M059J (cell line): ENCODE data around the gene LCMT2. TPM values are rescaled to one million over a fixed set of nuclear protein-coding genes. Genes with fewer than 3 reads are reported as not detected.
"Not testable (repeated sequence)": the region's sequence is repeated elsewhere in the genome, so short reads cannot be mapped to it uniquely, and the experiment has no call there.

Experiments used
- DNase-seq: peaks from one replicate; pipeline ENCODE4 v3.0.0-alpha.2; 2012; ENCODE audit warnings: low read depth
- total RNA-seq: library from RNA; depleted of rRNA; stranded (reverse); fragments of >200 nt; shearing (Covaris generic); gene quantifications from 2 replicates; pipeline ENCODE4 v1.2.3, GENCODE V29; 2014

The LCMT2 gene
- total RNA-seq, 1 experiment from 2014 or later: 8.8 TPM

DNA sequence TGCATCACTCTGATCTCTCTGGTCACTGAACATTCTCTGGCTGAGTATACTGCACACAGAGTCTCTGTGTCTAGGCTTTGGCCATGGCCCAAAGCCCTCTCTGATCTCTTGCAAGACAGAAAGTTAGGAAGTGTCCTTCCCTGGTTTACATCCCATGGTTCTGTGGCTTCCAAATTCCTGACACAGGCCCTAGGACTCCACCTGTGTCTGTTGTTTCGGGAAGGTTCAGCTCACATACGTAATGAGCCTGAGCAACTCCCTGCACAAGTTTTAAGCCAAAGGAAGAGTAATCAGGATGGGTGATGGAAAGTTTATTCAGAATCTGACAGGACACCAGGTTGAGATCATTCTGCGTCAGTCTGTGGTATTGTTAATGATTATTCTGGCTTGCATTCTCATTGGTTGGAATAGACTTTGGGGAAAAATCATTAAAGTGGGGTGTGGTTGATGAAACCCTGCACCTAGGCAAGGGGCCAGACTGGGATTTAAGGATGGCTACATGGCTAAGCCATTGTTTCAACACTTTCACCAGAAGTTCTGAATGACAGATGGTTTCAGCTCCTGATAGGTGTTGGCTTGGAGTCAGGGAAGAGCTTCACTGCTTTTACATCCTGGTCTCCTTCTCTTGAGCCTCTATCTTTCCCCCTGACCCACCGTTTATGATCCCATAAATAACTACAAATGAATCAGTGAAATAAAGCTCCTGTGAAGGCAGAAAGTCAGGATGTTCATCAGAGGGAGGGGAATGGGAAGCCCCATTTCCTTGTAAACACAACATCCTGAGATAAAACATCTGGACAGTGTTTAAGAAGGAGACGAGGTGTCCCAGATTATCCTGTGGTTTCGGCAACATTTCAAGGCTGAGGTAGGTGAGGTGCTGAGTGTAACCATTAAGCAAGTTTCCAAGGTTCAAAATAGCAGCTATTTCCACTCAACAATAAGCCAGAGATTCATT is 14.1 kb downstream of the LCMT2 start:
- DNase-seq: no peak

DNA sequence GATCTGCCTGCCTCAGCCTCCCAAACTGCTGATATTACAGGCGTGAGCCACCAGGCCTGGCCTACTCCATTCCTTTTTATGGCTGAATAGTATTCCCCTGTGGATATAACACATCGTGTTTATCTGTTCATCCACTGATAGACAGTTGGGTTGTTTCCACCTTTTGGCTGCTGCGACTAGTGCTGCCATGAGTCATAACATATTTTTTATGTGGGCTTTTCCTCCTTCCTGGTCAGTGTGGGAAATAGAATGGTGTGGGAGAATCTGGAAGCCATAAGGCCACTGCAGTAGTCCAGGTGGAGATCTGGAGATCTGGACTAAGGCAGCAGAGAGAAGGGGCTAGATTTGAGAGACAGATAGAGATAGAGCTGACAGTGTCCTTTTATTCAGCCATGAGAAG is 16.2 kb downstream of the LCMT2 start:
- peak; percentile 41 for DNase-seq

DNA sequence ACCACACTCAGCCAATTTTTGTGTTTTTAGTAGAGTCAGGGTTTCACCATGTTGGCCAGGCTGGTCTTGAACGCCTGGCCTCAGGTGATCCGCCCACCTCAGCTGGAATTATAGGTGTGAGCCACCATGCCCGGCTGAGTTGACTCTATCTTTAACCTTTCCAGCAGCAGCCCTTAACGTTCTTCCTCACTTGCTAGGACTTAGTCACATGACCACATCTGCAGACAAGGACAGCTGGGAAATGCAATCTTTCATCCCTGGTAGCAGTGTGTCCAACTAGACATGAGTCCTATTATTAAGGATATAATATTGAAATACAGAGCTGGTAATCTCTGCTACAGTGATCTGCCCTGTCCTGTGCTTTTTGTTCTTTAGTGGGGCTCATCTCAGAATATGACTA is 18.0 kb downstream of the LCMT2 start:
- no peak for DNase-seq

DNA sequence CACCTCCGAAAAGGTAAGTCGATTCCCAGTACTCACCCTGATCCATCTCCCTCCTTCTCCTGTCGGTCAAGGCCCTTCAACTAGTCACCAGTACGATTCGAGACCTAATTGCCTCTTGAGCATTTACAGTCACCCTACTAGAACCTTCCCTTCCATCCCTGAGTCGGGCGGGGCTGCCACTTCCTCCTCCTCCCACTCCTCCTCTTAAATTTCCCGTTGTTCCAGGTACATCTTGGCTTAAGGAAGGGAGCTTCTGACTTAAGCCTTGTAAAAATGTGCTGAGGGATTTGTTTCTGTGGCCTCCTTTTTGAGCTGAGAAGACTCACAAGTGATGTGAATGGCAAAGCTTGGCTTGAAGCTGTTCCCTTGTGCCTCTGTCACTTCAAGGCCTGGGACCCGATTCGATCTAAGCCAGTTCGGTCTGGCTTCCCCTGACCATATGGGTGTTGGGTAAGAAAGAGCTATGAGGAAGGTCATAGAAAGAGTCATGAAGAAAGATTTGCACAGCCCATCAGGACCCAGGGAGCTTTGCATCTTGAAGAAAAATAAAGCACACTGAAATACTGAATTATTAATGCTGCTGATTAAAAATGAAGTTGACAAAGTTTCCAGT is 28.1 kb downstream of the LCMT2 start, which contains the start of gene TGM7:
TGM7 (minus strand) TSS at position 51 of the 613 bp plus-strand sequence.
- no peak for DNase-seq

DNA sequence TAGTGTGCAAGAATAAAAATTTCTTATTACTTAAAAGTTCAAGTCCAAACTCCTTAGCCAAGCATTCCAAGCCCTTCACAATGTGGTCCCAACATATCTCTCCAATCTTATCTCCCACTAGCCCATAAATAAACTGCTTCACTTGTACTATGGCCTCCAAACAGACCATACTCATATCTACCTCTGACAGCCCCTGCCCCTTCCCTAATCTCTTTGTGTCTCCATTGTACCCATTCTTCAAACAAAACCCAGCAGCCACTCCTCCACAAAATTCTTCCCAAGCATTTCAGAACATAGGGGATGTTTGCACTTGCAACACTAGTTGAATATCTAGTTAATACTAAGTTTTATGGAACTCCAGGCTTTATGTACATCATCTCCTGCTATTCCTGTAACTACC is 30.5 kb downstream of the LCMT2 start:
- no peak for DNase-seq

DNA sequence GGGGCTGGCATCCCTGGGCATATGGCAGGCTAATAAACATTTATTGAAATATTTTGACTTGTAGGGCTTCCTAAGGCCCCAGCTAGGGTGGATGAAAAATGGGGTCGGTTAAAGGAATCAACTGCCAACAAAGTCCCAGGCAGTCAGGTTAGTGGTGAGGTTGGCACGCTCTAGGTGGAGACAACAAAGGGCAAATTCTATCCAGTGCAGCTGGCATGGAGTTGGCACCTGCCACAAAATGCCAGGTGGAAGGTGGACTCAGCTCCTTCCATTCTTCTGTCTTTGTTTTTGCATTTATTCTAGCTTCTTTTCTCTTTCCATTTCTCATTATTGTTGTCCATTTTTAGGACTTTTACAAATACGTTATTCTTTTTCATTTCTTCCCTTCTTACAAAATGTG is 31.0 kb downstream of the LCMT2 start:
- DNase-seq: no peak

DNA sequence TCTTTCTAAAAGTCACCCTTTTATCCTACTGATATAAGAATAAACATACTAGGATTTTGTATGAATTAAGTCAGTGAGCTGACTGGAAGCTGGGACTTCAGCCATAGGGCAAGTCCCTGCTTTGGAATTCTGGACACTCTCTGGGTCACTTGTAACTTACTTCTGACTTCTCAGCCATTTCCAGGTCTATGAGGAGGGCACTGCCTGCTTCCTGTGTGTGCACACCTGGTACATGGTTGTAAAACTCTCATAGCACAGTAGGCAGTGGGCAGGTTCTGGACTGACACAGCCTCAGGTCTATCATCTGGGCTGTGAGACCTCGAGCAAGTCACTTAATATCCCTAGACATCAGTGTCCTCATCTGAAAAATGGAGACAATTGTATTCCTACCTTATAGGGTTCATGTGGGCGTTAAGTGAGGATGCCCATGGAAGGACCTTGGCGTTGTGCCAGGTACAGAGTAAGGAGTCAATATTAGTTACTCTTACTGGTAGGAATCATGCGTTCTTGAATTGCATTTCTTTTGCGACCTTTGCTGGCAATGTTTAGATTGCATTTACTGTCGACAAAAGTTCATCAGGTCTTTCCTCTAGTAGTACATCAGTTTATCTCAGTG is 36.2 kb downstream of the LCMT2 start:
- DNase-seq: no peak

DNA sequence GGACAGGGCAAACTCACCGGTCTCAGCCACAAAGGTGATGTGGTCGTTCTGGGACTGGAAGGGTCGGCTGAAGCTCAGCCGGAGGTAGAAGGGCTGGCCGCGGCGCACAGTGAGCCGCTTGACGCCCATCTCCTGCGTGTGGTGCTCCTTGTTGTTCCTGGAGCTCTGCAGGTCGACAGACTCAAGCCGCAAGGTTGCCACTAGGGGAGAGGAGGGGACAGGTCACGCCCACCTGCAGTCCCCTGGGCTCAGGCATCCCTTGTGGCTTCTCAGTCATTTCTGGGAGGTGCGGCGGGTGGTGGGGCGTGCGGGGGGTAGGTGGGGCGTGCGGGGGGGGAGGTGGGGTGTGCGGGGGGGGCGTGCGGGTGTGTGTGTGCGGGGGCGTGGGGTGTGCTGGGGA is 36.9 kb downstream of the LCMT2 start:
- DNase-seq: no peak

DNA sequence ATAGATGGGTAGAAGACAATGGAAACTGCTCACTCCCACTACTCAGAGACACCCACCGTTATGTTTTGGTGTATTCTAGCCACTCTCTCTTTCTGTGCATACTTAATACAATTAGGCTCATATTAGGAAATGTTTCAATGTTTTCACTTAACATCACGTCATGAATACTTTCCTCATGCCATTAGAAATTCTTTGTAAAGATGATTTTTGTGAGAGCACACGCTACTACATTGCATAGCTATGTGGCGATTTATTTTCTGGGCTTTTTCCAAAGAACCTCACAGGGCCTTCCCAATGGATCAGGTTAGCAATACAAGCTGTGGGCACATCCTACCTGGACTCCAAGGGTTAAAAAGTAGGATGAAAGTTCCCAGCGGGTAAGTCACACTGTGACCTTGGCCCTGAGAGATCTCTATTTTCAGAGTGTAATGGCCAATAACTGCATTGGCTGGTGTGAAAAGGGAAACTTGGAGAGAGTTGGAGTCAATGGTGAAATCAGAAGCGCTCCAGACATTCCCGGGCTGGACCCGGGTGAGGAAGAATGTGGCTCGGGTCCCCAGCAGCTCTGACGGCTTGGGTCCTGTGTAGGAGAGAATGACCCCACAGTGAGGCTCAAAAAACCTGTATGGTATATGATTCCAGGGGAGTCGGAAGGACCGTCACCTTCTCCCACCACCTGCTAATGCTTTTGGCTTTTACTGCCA is 37.8 kb downstream of the LCMT2 start:
- DNase-seq: no peak

DNA sequence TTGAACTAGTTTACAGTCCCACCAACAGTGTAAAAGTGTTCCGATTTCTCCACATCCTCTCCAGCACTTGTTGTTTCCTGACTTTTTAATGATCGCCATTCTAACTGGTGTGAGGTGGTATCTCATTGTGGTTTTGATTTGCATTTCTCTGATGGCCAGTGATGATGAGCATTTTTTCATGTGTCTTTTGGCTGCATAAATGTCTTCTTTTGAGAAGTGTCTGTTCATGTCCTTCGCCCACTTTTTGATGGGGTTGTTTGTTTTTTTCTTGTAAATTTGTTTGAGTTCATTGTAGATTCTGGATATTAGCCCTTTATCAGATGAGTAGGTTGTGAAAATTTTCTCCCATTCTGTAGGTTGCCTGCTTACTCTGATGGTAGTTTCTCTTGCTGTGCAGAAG is 40.7 kb downstream of the LCMT2 start:
- DNase-seq: not testable (repeated sequence)

DNA sequence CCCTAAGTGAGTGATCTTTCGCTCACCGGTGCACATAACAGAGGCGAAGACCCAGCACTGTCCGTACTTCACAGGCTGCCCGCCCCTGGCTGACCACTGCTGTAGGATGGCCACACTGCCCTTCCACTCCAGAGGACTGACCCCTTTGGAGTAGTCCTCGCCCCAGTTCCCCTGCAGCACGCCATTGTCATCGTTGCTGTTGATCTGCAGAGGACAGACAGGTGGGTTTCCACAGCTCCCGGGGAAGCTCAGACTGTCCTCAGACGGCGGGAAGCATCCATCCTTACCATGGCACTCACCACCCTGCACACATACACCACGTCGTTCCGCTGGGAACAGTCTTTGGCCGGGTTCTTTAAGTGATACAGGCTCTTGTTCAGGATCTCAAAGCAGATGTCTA is 43.1 kb downstream of the LCMT2 start:
- no peak for DNase-seq

DNA sequence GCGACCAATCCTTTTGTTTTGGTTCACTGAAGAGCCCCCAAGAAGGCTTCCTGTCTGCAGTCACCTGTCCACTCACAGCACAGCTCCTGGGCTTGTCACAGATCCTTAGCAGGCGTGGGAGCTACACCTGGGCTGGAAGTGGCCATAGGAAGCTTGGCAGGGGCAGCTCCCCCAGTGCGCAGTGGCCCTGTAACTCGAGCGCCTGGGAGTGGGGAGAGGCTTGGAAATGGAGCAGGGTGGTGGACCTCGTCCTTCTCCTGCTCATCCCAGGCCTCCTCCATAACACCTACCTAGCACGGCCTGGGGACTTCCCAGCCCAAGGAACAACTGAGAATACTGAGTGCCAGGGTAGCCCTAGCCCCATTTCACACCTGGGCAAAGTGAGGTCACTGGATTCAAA is 44.3 kb downstream of the LCMT2 start:
- no peak for DNase-seq

DNA sequence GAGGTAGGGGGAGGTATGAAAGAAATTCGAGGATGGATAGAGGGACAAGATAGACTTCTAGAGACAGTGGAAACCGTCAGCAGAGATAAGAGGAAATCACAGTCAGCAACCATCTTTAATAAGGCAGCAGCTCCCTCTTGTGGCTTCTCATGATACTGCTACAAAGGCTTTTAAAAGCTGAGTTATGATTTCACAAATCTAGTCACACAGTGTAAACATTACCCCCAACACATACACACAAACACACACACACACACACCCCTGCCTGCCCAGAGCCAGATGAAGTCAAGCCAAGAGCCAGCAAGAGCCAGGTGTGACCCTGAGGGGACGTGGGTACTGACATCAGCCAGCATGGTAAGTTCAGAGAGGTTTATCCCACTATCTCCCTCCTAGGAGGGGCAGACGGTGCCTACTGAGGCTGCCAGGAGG is 44.8 kb downstream of the LCMT2 start:
- peak; percentile 61 for DNase-seq

DNA sequence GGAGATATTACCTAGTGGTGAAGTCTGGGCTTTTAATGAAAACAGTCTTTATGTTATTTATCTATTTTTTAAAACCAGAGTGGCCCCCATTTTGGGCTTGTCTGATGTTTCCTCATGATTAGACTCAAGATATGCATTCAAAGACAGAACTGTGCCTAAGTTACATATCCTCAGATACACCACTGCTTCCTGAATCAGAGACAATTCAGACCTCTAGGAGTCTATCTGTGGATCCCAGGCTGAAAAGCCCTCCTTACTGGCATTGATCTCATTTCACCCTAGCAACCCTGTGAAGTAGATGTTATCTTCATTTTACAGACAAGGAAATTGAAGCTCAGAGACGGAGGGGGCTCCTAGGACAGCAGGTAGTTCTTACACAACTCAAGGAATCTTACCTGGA is 46.8 kb downstream of the LCMT2 start:
- no peak for DNase-seq

DNA sequence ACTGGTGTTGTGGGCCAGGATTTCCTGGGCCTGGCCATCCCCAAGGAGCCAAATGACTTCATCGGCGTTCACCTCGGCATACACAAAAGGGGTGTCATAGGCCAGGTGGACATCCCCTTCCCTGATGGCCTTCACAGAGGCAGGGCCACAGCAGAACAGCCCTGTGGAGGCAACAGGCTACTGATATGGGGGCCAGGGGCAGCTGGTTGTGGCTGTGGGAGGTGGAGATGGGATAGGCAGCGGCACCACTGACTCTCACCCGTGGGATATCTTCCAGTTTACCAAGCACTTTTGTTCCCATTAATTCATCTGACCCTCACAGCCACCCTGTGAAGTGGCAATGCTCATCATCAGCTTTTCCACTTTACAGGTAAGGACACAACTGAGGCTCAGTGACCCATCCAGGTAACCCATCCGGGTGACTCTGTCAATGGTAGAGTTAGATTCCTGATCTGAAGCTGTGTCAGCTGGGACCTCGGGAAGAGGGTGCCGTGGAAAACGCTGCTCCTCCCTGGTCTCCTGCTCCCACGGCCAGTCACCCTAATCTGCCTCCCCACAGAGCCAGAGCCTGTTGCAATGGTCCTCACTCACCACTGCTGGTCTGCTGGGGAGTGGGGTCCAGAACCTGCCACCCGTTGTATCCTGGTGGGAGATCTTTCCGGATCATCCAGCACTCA is 48.3 kb downstream of the LCMT2 start:
- no peak for DNase-seq

DNA sequence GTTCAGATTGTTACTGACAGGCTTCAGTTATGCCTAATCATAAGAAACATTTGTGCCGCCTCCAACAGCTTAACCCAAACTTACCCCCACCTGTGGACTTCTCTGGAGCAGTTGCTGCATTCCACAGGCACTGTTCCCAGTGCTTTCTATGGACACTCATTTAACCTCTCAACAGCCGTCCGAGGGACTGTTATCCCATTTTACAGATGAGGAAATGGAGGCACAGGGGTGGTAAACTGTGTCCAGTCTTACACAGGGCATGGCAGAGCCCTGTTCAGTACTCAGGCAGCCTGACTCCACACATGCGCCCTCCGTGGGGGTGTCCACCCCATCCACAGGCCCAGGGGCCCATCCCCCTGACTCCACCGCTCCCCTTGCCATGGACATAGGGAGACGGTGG is 49.4 kb downstream of the LCMT2 start:
- no peak for DNase-seq

DNA sequence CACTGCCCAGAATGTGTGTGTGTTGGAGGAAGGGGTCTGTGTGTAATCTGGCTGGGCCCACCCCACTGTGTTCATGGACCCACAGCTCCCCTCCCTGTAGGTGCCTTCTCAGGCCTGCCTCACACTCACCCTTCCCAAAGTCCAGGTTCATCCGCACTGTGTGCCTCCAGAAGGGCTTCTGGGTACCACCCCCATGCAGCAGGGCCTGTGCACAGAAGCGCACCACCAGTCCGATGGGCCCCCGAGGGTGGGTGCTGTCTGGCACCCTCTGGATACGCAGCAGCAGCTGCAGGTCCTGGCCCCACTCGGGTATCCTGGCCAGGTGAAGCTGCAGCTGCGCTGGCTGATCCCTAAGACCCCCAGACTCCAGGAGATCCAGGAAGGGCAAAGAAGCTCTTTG is 50.9 kb downstream of the LCMT2 start:
- no peak for DNase-seq

DNA sequence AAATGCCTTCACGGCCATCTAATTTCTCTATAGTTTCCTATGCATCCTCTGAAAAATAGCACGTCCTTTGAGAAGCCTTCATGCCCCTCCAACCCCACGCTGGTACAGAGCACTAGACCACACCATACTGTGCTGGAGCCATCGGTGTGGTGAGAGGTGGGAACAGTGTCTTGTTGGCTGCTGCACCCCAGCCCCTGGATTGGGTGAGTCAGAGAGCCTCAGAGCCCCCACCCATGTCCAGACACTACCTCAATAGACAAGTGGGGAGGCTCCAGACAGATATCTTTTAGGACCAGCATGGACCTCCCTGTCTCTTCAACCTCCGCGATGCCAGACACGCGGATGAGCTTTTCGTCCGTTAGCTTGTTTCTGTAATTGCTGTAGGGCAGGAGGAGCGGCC is 51.5 kb downstream of the LCMT2 start:
- DNase-seq: no peak

DNA sequence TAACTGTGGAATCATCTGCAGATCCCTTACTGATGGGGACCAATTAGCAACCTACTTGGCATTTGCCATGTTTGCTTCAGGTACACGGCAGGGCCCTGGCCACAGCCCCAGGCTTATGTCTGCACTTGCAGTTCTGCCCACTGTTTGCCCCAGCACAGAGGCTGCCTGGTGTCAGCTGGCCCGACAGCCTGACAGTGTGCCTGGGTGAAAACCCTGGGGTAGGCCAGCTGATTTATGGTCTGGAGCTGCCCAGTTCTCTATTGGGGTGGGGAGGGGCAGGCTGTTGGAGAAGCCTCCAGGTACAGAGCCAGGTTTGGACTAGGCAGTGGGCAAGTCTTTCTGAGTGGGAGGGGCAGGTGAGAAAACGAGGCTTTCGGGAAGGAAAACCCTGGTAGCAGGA is 52.5 kb downstream of the LCMT2 start:
- DNase-seq: no peak

DNA sequence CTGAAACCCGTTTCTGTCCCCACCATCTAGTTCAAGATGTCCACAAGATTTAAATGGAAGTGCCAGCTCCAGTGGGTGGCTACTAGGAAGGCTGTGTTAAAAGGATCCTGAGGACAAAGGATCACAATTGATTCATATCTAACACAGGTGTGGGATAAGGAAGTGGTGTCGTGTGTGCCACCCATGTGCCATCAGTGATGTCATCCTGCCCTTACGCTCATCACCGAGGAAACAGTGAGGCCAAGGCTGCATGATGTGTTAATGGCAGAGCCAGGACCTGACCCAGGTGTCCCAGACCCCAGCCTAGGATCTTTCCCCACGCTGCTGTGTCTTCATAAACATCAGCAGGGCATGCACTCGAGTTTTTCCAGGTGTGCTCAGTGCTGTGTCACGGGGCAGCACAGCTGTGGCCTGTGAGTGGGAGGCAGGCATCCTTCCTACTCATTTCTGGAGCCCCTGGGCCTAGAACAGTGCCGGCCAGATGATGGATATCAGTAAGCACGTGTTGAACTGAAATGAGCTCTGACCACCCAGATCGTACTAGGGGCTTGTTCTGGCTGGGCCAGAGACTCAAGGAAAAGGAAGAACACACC is 53.0 kb downstream of the LCMT2 start:
- no peak for DNase-seq

DNA sequence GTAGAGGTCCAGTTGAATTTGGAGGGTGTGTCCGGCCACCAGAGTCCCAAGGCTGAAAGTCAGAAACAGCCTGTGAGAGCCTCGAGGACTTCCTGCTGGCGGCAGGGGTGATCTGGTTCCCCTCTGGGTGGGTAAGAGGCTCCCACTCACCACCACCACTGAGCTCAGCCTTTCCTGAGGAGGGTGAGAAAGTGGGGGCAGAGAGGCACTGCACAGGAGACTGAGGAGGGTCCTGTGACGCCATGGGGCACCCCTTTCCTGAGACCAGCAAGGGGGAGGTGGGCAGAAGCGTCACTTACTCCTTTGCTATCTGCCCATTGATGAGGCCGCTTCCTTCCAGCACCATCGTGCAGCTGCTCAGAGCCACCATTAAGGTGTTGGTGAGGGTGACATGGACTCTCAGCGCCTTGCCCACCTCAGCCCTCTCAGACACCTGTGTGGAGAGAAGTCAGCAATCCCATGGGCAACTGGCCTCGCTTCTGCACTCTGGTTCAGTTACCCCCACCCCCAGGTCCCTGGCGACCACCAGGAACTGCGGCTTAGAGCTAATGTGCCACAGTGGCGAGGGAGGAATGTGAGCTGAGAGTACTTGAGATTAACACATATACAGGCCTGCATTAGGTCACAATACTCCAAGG is 53.7 kb downstream of the LCMT2 start:
- no peak for DNase-seq
